Measurements from ENCODE around the gene TMEM258. TPM values are rescaled to one million over a fixed set of nuclear protein-coding genes. Genes with fewer than 3 reads are reported as not detected.

Gene TMEM258
- total and polyA plus RNA-seq, 2 donors (not counting 3 experiments of a cell fraction or from before 2014, with no cell fraction given): 140 to 534 TPM

DNA sequence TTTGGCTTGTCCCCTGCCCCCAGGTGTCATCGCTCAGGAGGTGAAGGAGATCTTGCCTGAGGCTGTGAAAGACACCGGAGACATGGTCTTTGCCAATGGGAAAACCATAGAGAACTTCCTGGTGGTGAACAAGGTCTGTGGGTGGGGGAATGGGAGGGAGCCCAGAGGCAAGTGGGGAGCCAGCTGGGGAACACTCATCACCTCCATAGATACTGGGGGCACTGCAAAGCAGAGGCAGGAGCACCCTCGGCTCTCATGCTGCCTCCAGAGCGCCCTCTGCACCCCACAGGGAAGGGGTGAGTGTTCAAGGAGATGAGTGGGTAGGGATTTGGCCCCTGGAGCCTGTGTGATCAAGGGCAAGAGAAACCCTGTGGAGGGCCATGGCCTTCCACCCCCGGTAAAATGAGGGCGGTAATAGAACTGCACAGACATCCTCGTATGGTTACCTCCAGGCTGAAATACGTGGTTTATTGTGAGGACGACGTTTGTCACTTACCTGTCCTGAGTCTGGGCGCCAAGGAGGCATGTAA lies 14.0 kb downstream of the TMEM258 start:
- no peak overlapping the region for H3K27ac ChIP-seq (ENCODE audit: insufficient read depth, low read depth, low read length)
- H2AFZ ChIP-seq (ENCODE audit: low read depth, low read length): no peak overlapping the region
- DNase-seq (ENCODE audit: low read depth, low spot score) (no peak), FAIRE-seq (no peak)
- H3K9ac ChIP-seq (replicated peaks; ENCODE audit: extremely low read depth, insufficient read depth, low read length): no peak overlapping the region
- no peaks in the 10 kb centered on the region for H3K9me1 ChIP-seq (replicated peaks; ENCODE audit: control insufficient read depth, extremely low read depth, insufficient read depth, low read length)
- intact Hi-C loops (cut with micrococcal nuclease): no loop called here
- no peak for TF ChIP-seq POLR2AphosphoS5 (IDR thresholded peaks at IDR 0.05; ENCODE audit: insufficient read depth, low read depth, low read length)
- TF ChIP-seq EZH2 (IDR thresholded peaks at IDR 0.05; ENCODE audit: borderline replicate concordance, low read depth, low read length, severe bottlenecking): no peak
- TF ChIP-seq GATA2 (IDR thresholded peaks at IDR 0.05; ENCODE audit: insufficient read depth, insufficient read length, low read depth, low read length): no peak
- no peak for TF ChIP-seq POLR2A (IDR thresholded peaks at IDR 0.05; ENCODE audit: low read depth, low read length)
- TF ChIP-seq JUN (IDR thresholded peaks at IDR 0.05; ENCODE audit: borderline replicate concordance, insufficient read depth, insufficient read length, low read depth): no peak
- TF ChIP-seq CTCF (IDR thresholded peaks at IDR 0.05; ENCODE audit: extremely low read depth in 1 of 2, insufficient read depth in 1 of 2, low read depth in 1 of 2, low read length in 2 of 2): no peak
- TF ChIP-seq FOS (IDR thresholded peaks at IDR 0.05; ENCODE audit: borderline replicate concordance, insufficient read depth, low read length): no peak
- TF ChIP-seq MYC (IDR thresholded peaks at IDR 0.05; ENCODE audit: low read depth, low read length): no peak
- TF ChIP-seq, protein P1, sequence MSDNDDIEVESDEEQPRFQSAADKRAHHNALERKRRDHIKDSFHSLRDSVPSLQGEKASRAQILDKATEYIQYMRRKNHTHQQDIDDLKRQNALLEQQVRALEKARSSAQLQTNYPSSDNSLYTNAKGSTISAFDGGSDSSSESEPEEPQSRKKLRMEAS (IDR thresholded peaks at IDR 0.05; ENCODE audit: insufficient read depth, insufficient read length): no peak
- H3K9me3 ChIP-seq (replicated peaks; ENCODE audit: control insufficient read depth, insufficient read depth, low read length): no peaks in the 10 kb centered on the region
- ChIA-PET CTCF (interaction anchor here (1.1 to 1.9 kb wide), 3 partner anchors 9 to 45 kb away, joined by 3 to 10 read pairs (median 6); no protein-coding TSS in a partner anchor), POLR2A (no interaction called here)
- H3K4me2 ChIP-seq (ENCODE audit: insufficient read depth, low read length): no peak overlapping the region
- BruUV-seq (replicated peaks): no TSS peak
- H3K4me3 ChIP-seq (replicated peaks in 1 of 3; ENCODE audit: insufficient read depth in 1 of 3, low read depth in 1 of 3, low read length in 3 of 3): no peak overlapping the region
- no peaks in the 10 kb centered on the region for H4K20me1 ChIP-seq (replicated peaks; ENCODE audit: control insufficient read depth, extremely low read depth, insufficient read depth, low read length)
- H3K36me3 ChIP-seq (ENCODE audit: control insufficient read depth in 2 of 2, extremely low read depth in 1 of 2, insufficient read depth in 2 of 2, low read length in 2 of 2): no peaks in the 10 kb centered on the region
- H3K4me1 ChIP-seq (ENCODE audit: control insufficient read depth, extremely low read depth, insufficient read depth, low read length): no peaks in the 10 kb centered on the region
- H3K27me3 ChIP-seq (ENCODE audit: control insufficient read depth in 2 of 2, insufficient read depth in 2 of 2, low read length in 2 of 2): no peaks in the 10 kb centered on the region
- H3K79me2 ChIP-seq (ENCODE audit: control insufficient read depth, insufficient read depth, low read length): no peaks in the 10 kb centered on the region
- dilution Hi-C loops (cut with MboI; ENCODE audit: extremely low pct_ligation_motif_present, low sequenced_read_pairs): no loop called here
